Fibroblast of lung (primary cell): Measurements from ENCODE around the gene HCCS. TPM values are rescaled to one million over a fixed set of nuclear protein-coding genes. Genes with fewer than 3 reads are reported as not detected.
A peak's percentile ranks its signal among the peaks of the same experiment; 100 is the strongest.

Source experiments
- DNase-seq, 2 donors: peaks; one replicate each; pipeline versions ENCODE4 v3.0.0 to v3.0.0-alpha.2; 2010; ENCODE audit warnings: low read depth in 2 of 2
- H2AFZ ChIP-seq: 2 replicates; pipeline ENCODE4 v1.5.1; 2012; ENCODE audit warnings: low read length, control low read depth, inconsistent platforms
- H3K27ac ChIP-seq: 2 replicates; pipeline ENCODE4 v1.5.1; 2011; ENCODE audit warnings: low read length, control low read depth; ENCODE audit not compliant: insufficient read depth
- H3K27me3 ChIP-seq: 2 replicates; pipeline ENCODE4 v1.5.1; 2011; ENCODE audit warnings: mild to moderate bottlenecking, low read length; ENCODE audit not compliant: control insufficient read depth, insufficient read depth
- H3K36me3 ChIP-seq: 2 replicates; pipeline ENCODE4 v1.5.1; 2011; ENCODE audit warnings: low read length; ENCODE audit not compliant: control insufficient read depth, insufficient read depth
- H3K4me1 ChIP-seq: 2 replicates; pipeline ENCODE4 v1.5.1; 2011; ENCODE audit warnings: low read length; ENCODE audit not compliant: control insufficient read depth, insufficient read depth; ENCODE audit errors: extremely low read depth
- H3K4me2 ChIP-seq: 2 replicates; pipeline ENCODE4 v1.5.1; 2011; ENCODE audit warnings: low read length, control low read depth; ENCODE audit not compliant: insufficient read depth; ENCODE audit errors: extremely low read depth
- H3K4me3 ChIP-seq, 4 experiments: fragments of 200-600 bp in 1 of 4; sonication (generic) in 1 of 4; replicated peaks in 1 of 4; 2 replicates each; pipeline ENCODE4 v1.5.1; 2011 to 2016; ENCODE audit warnings: low read length in 4 of 4, low read depth in 3 of 4, mild to moderate bottlenecking in 3 of 4, control low read depth in 2 of 4, inconsistent platforms in 1 of 4, mixed read lengths in 1 of 4; ENCODE audit not compliant: insufficient read depth in 1 of 4; ENCODE audit errors: control extremely low read depth in 1 of 4
- H3K79me2 ChIP-seq: 2 replicates; pipeline ENCODE4 v1.5.1; 2012; ENCODE audit warnings: mild to moderate bottlenecking, low read length, inconsistent platforms; ENCODE audit not compliant: control insufficient read depth, insufficient read depth
- H3K9ac ChIP-seq: 2 replicates; pipeline ENCODE4 v1.5.1; 2011; ENCODE audit warnings: mild to moderate bottlenecking, low read length, control low read depth; ENCODE audit not compliant: insufficient read depth
- H3K9me3 ChIP-seq: 2 replicates; pipeline ENCODE4 v1.5.1; 2012; ENCODE audit warnings: low read depth, low read length; ENCODE audit not compliant: control insufficient read depth, insufficient read depth
- H4K20me1 ChIP-seq: 2 replicates; pipeline ENCODE4 v1.5.1; 2011; ENCODE audit warnings: low read length; ENCODE audit not compliant: control insufficient read depth, insufficient read depth; ENCODE audit errors: extremely low read depth
- CTCF ChIP-seq, 2 donors: IDR thresholded peaks in 1 of 2; conservative IDR thresholded peaks in 1 of 2; 1 replicate in 1 of 2; 2 replicates in 1 of 2; pipeline ENCODE4 v1.5.1; 2011 to 2012; ENCODE audit warnings: low read length in 2 of 2, control low read depth in 1 of 2, inconsistent platforms in 1 of 2, low read depth in 1 of 2, mild to moderate bottlenecking in 1 of 2
- EZH2 ChIP-seq: IDR thresholded peaks from 2 replicates; pipeline ENCODE4 v1.5.1; 2012; ENCODE audit warnings: low read length, control low read depth, mild to moderate bottlenecking; ENCODE audit errors: missing control alignments
- polyA plus RNA-seq, 2 donors: library from polyadenylated mRNA; depleted of rRNA in 1 of 2; stranded (reverse) in 1 of 2; unstranded in 1 of 2; fragments of >200 nt; gene quantifications; 2 replicates each; pipeline ENCODE4 v1.2.1, GENCODE V29; 2011 to 2012; ENCODE audit warnings: missing spikeins in 1 of 2
- total RNA-seq: library from RNA; depleted of rRNA; stranded (reverse); fragments of >200 nt; gene quantifications from 2 replicates; pipeline ENCODE4 v1.2.1, GENCODE V29; 2014

The HCCS gene
- total and polyA plus RNA-seq, 2 donors (not counting 1 experiment from before 2014, with no cell fraction given), result 22.0 to 38.3 TPM

- Histone ChIP-seq H2AFZ (no peak overlapping the region), H3K9ac (no peak overlapping the region), H4K20me1 (no peaks in the 10 kb centered on the region), H3K27ac (no peak overlapping the region), H3K27me3 (no peaks in the 10 kb centered on the region), H3K4me1 (peaks cover 3% of the 10 kb centered on the region), H3K4me2 (no peak overlapping the region), H3K79me2 (peaks cover 12% of the 10 kb centered on the region), H3K36me3 (no peaks in the 10 kb centered on the region), H3K9me3 (no peaks in the 10 kb centered on the region), H3K4me3 (no peak overlapping the region)
- TF ChIP-seq EZH2 (no peak), CTCF (conservative IDR thresholded peaks at IDR 0.05 in 1 of 2, IDR thresholded peaks at IDR 0.05 in 1 of 2; ENCODE audit: low read depth in 1 of 2, low read length in 2 of 2) (no peak)
- DNase-seq, result no peak
Measured at GRCh38 chrX:11108253-11108941, 2.7 kb upstream of the HCCS start.

GRCh38 chrX:11109968-11110367 lies 1.2 kb upstream of the HCCS start:
- no peaks in the 10 kb centered on the region for H4K20me1 ChIP-seq
- no peak for DNase-seq
- H3K4me2 ChIP-seq, result no peak overlapping the region
- peaks cover 15% of the 10 kb centered on the region for H3K79me2 ChIP-seq
- no peak for TF ChIP-seq CTCF (conservative IDR thresholded peaks at IDR 0.05 in 1 of 2, IDR thresholded peaks at IDR 0.05 in 1 of 2; ENCODE audit: low read depth in 1 of 2, low read length in 2 of 2)
- no peak for TF ChIP-seq EZH2
- no peaks in the 10 kb centered on the region for H3K36me3 ChIP-seq
- no peak overlapping the region for H2AFZ ChIP-seq
- H3K4me3 ChIP-seq, result peak overlapping the region in 1 of 4 experiments; percentile 66
- no peaks in the 10 kb centered on the region for H3K27me3 ChIP-seq
- H3K27ac ChIP-seq, result no peak overlapping the region
- peaks cover 3% of the 10 kb centered on the region for H3K4me1 ChIP-seq
- H3K9me3 ChIP-seq, result no peaks in the 10 kb centered on the region
- H3K9ac ChIP-seq, result no peak overlapping the region

GRCh38 chrX:11111947-11112346 lies 815 bp downstream of the HCCS start:
- DNase-seq, result no peak
- Histone ChIP-seq H3K36me3 (peaks cover 2% of the 10 kb centered on the region), H3K27ac (peak overlapping the region; percentile 93), H3K9ac (peak overlapping the region; percentile 73), H2AFZ (no peak overlapping the region), H3K4me1 (peaks cover 3% of the 10 kb centered on the region), H3K27me3 (no peaks in the 10 kb centered on the region), H3K4me2 (peak overlapping the region; percentile 93), H4K20me1 (no peaks in the 10 kb centered on the region), H3K9me3 (no peaks in the 10 kb centered on the region), H3K4me3 (peak overlapping the region; percentile 48 to 81 (median 80)), H3K79me2 (peaks cover 15% of the 10 kb centered on the region)
- TF ChIP-seq EZH2, result no peak
